MM.1S (cell line): ENCODE data around the gene PLCH1.

ENCODE experiments used
- CTCF ChIP-seq: fragments of 300-600 bp; sonication (generic); IDR thresholded peaks from 2 replicates; pipeline ENCODE4 v1.5.1; 2016; ENCODE audit warnings: antibody characterized with exemption, low read length, mixed read lengths
- EZH2 ChIP-seq: fragments of 300-600 bp; sonication (generic); optimal IDR thresholded peaks from 2 replicates; pipeline ENCODE3; 2017; ENCODE audit warnings: low read depth, mild to moderate bottlenecking, antibody characterized with exemption, low read length, mixed read lengths

- no peak for TF ChIP-seq CTCF
- TF ChIP-seq EZH2, result no peak
Observed at GRCh38 chr3:155598671-155599070, 146.2 kb downstream of the PLCH1 start.
